ENCODE measurements around the gene TMEM267.
"Not testable (repeated sequence)": the region's sequence is repeated elsewhere in the genome, so short reads cannot be mapped to it uniquely, and the experiment has no call there.

Gene TMEM267

DNA sequence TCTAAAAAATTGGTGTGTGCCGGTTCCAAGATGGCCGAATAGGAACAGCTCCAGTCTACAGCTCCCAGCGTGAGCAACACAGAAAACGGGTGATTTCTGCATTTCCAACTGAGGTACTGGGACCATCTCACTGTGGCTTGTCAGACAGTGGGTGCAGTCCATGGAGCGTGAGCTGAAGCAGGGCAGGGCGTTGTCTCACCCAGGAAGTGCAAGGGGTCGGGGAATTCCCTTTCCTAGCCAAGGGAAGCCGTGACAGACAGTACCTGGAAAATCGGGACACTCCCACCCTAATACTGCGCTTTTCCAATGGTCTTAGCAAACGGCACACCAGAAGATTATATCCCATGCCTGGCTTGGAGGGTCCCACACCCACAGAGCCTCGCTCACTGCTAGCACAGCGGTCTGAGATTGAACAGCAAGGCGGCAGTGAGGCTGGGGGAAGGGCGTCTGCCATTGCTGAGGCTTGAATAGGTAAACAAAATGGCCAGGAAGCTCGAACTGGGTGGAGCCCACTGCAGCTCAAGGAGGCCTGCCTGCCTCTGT lies 81.1 kb downstream of the TMEM267 start:
- DNase-seq = not testable (repeated sequence)

- no peak for DNase-seq
These were observed 81.8 kb downstream of the TMEM267 start for GRCh38 chr5:43401827-43402226.

- no peak for DNase-seq
These were observed 83.6 kb downstream of the TMEM267 start for GRCh38 chr5:43400082-43400481.

- DNase-seq = no peak
These were observed 86.8 kb downstream of the TMEM267 start for GRCh38 chr5:43396762-43397304.
